IPS-NIHi11 (cell line): ENCODE data around the gene DCLK1.
A peak's percentile ranks its signal among the peaks of the same experiment; 100 is the strongest.

Experiments used
- DNase-seq: peaks from one replicate; pipeline ENCODE4 v3.0.0; 2012; ENCODE audit warnings: mixed read lengths, low spot score

DCLK1 gene

GRCh38 chr13:36131222-36131930 is at the start of gene DCLK1:
Gene DCLK1 (minus strand): TSS chr13:36131382.
- peak; percentile 64 for DNase-seq

GRCh38 chr13:36175621-36176020 is 44.4 kb upstream of the DCLK1 start:
- no peak for DNase-seq

- DNase-seq: no peak
Observed at GRCh38 chr13:36174923-36175322, 43.7 kb upstream of the DCLK1 start.

GRCh38 chr13:36173571-36174322 is 42.6 kb upstream of the DCLK1 start:
- DNase-seq: no peak

GRCh38 chr13:36166046-36166445 is 34.9 kb upstream of the DCLK1 start:
- DNase-seq: no peak

GRCh38 chr13:36163809-36164308 is 32.7 kb upstream of the DCLK1 start:
- no peak for DNase-seq

GRCh38 chr13:36163286-36163685 is 32.1 kb upstream of the DCLK1 start:
- no peak for DNase-seq

- no peak for DNase-seq
Observed at GRCh38 chr13:36160297-36160696, 29.1 kb upstream of the DCLK1 start.

- no peak for DNase-seq
Observed at GRCh38 chr13:36158611-36159010, 27.4 kb upstream of the DCLK1 start.

- no peak for DNase-seq
Observed at GRCh38 chr13:36157480-36157879, 26.3 kb upstream of the DCLK1 start.

- peak; percentile 48 for DNase-seq
Observed at GRCh38 chr13:36154567-36155291, 23.5 kb upstream of the DCLK1 start.

- DNase-seq: no peak
Observed at GRCh38 chr13:36151591-36151990, 20.4 kb upstream of the DCLK1 start.

- DNase-seq: no peak
Observed at GRCh38 chr13:36148446-36148845, 17.3 kb upstream of the DCLK1 start.

GRCh38 chr13:36147330-36147729 is 16.1 kb upstream of the DCLK1 start:
- no peak for DNase-seq

- no peak for DNase-seq
Observed at GRCh38 chr13:36146511-36147269, 15.5 kb upstream of the DCLK1 start.

GRCh38 chr13:36143738-36144137 is 12.6 kb upstream of the DCLK1 start:
- no peak for DNase-seq

GRCh38 chr13:36142735-36143134 is 11.6 kb upstream of the DCLK1 start:
- no peak for DNase-seq

GRCh38 chr13:36135876-36136275 is 4.7 kb upstream of the DCLK1 start:
- DNase-seq: no peak

- DNase-seq: no peak
Observed at GRCh38 chr13:36134632-36135031, 3.5 kb upstream of the DCLK1 start.

- DNase-seq: no peak
Observed at GRCh38 chr13:36133950-36134626, 2.9 kb upstream of the DCLK1 start.

GRCh38 chr13:36132376-36132775 is 1.2 kb upstream of the DCLK1 start:
- DNase-seq: no peak
